ENCODE data around the gene MARS1.
A peak's percentile ranks its signal among the peaks of the same experiment; 100 is the strongest.
"Not testable (repeated sequence)": the region's sequence is repeated elsewhere in the genome, so short reads cannot be mapped to it uniquely, and the experiment has no call there.

MARS1 gene

DNA sequence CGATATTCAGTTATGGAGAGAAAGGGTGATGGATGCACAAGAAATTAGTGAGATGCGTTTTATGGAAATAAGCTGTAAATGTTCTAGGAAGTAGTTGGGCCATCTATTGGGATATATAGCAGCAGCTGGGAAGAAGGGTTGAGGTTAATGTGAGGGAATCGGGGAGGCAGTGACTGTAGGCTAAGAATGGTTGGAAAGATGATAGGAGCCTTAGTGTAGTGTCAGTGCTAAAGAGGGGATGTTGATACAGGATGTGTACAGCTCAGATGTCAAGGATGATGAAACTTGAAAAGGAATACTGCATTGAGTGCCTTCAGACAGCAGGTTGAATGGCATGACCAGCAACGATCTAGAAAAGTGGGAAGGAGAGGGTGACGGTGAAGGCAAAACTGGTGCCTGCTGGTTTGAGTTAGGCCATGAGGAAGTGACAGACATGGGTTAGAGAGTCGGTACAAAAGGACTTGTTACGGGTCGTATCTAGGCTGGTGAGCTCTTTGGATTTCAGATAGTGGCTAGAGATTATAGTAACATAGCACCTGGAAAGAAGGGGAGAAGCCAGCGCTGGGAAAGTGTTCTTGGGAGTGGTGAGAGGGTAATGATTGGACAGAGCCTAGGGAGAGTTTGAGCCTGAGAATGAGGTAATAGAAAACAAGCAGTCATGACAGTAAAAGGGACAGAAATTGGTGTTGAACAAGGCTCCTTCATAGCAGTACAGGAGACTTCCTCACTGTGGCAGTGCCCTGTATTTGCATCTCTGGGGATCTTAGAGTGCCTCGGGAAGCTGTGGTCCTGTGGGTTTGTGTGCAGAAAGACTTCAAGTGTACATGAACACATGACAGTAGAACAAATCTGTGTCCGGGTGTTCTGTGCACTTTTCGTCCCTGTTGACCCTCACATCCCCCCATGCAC, 9.6 kb downstream of the MARS1 start:
- no peak for DNase-seq

DNA sequence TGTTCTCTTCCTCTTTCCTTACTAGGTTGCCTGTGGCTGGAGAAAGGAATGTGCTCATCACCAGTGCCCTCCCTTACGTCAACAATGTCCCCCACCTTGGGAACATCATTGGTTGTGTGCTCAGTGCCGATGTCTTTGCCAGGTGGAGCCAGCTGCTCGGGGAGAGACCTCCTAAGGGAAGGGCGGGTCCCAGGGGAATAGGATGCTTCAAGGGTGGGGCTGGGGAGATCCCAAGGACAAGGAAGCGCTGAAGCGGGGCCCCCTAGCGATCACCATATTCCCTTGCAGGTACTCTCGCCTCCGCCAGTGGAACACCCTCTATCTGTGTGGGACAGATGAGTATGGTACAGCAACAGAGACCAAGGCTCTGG, 10.2 kb downstream of the MARS1 start:
- peak; percentile 25 for DNase-seq

DNA sequence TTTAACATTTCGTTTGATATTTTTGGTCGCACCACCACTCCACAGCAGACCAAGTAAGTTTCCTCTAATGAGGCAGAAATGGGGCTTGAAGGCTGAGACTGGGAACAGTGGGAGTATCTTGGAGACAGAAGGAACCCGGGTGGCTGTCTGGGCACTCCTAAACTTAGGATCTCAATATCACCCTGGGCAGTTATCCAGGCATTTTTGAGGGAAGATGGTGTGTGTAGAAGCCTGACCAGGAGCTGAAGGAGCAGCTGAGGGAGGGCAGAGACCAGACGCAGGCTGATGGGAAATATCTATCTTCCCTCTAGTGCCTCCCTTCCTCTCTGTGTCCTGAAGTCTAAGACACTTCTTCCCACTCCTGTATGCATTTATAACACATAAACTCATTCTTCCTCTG, 10.7 kb downstream of the MARS1 start:
- no peak for DNase-seq

DNA sequence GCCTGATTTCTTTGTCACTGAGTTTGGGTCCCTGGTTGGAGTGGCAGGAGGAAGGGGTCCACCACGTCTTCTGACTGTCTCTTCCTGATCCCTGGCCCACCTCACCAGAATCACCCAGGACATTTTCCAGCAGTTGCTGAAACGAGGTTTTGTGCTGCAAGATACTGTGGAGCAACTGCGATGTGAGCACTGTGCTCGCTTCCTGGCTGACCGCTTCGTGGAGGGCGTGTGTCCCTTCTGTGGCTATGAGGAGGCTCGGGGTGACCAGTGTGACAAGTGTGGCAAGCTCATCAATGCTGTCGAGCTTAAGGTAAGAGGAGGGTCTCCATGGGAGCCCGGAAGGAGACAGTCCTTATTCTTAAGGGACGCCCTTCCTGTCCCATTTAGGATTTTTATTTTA, 12.3 kb downstream of the MARS1 start:
- DNase-seq, result no peak

DNA sequence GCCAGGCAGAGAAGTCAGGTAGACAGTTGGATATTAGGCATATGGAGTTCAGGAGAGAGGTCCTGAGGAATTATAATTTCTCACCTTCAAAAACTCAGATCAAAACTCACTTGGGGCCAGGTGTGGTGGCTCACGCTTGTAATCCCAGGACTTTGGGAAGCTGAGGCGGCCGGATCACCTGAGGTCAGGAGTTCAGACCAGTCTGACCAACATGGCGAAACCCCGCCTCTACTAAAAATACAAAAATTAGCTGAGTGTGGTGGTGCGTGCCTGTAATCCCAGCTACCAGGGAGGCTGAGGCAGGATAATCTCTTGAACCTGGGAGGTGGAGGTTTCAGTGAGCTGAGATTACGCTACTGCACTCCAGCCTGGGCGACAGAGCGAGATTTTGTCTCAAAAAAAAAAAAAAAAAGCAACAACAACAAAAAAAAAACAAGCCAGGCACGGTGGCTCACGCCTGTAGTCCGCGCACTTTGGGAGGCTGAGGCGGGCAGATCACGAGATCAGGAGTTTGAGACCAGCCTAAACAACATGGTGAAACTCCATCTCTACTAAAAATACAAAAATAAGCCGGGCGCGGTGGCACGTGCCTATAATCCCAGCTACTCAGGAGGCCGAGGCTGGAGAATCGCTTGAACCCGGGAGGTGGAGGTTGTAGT, 14.6 kb downstream of the MARS1 start:
- DNase-seq, result not testable (repeated sequence)

DNA sequence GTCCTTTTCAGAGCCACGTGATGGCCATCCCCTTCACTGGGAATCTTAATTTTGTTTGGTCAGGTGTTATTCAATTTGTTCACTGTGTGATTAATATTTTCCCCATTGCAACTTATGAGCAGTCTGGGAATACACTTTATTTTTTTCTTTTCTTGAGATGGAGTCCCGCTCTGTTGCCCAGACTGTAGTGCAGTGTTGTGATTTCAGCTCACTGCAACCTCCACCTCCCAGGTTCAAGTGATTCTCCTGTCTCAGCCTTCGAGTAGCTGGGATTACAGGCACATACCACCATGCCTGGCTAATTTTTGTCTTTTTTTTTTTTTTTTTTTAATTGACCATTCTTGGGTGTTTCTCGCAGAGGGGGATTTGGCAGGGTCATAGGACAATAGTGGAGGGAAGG, 18.7 kb downstream of the MARS1 start:
- DNase-seq, result not testable (repeated sequence)

DNA sequence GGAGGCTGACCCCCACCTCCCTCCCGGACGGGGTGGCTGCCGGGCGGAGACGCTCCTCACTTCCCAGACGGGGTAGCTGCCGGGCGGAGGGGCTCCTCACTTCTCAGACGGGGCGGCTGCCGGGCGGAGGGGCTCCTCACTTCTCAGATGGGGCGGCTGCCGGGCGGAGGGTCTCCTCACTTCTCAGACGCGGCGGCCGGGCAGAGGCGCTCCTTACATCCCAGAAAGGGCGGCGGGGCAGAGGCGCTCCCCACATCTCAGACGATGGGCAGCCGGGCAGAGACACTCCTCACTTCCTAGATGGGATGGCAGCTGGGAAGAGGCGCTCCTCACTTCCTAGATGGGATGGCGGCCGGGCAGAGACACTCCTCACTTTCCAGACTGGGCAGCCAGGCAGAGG, 19.9 kb downstream of the MARS1 start:
- DNase-seq, result not testable (repeated sequence)

DNA sequence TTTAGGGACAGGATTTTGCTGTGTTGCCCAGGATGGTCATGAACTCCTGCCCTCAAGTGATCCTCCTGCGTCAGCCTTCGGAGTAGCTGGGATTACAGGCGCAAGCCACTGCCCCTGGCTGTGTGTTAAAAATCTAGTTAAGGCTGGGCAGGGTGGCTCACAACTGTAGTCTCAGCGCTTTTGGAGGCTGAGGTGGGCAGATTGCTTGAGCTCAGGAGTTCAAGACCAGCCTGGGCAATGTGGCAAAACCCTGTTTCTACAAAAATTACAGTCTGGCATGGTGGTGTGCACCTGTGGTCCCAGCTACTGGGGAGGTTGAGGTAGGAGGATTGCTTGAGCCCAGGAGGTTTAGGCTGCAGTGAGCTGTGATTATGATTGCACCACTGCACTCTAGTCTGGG, 23.3 kb downstream of the MARS1 start:
- DNase-seq, result no peak

DNA sequence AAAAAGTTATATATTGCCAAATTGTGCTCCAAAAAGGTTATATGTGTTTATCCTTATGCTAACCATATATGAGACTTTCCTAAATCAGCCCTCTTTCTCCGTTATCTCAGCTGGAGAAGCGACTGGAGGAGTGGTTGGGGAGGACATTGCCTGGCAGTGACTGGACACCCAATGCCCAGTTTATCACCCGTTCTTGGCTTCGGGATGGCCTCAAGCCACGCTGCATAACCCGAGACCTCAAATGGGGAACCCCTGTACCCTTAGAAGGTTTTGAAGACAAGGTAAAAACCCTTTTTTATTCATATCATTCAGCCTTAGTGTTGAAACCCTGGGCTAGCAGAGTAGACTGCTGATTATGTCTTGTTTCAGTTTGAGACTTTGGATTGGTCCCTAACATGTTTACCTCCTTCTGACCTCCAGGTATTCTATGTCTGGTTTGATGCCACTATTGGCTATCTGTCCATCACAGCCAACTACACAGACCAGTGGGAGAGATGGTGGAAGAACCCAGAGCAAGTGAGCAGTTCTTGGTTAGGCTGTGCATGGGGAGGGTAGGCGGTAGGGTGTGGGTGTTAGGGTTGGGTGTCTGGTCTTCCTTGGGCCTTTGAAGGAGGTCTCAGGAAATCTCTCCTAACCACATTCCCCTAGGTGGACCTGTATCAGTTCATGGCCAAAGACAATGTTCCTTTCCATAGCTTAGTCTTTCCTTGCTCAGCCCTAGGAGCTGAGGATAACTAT, 23.9 kb downstream of the MARS1 start:
- DNase-seq, result no peak

DNA sequence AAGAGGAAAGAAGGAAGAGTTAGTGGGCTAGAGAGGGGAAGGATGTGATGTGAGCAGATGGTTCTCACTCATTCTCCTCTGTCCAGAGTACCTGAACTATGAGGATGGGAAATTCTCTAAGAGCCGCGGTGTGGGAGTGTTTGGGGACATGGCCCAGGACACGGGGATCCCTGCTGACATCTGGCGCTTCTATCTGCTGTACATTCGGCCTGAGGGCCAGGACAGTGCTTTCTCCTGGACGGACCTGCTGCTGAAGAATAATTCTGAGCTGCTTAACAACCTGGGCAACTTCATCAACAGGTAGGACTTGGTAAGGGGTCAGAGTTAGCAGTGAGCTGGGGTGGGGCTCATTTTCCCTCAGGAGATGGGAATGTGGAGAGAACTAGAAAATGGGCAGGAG, 24.8 kb downstream of the MARS1 start:
- no peak for DNase-seq

DNA sequence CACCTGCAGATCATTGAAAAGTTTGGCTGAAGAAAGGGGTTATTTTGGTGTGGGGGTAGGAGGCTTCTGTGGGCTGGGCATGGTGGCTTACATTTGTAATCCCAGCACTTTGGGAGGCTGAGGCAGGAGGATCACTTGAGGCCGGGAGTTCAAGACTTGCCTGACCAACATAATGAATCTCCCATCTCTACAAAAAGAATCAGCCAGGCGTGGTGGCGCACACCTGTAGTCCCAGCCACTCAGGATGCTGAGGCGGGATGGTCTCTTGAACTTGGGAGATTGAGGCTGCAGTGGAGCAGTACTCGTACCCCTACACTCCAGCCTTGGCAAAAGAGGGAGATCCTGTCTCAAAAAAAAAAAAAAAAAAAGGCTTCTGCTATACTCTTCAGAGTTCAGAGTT, 25.4 kb downstream of the MARS1 start:
- DNase-seq, result no peak

DNA sequence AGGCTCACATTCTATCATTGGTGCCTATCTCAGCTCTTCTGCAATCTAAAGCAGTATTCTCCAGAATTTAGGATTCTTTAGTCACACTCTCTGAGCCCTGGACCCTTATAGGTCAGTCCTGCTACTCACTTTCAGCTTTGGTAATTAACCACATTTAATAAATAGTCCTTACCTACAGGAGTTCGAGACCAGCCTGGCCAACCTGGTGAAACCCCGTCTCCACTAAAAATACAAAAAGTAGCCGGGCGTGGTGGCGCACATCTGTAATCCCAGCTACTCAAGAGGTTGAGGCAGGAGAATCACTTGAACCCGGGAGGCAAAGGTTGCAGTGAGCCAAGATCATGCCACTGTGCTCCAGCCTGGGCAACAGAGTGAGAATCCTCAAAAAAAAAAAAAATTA, 25.8 kb downstream of the MARS1 start:
- not testable (repeated sequence) for DNase-seq

DNA sequence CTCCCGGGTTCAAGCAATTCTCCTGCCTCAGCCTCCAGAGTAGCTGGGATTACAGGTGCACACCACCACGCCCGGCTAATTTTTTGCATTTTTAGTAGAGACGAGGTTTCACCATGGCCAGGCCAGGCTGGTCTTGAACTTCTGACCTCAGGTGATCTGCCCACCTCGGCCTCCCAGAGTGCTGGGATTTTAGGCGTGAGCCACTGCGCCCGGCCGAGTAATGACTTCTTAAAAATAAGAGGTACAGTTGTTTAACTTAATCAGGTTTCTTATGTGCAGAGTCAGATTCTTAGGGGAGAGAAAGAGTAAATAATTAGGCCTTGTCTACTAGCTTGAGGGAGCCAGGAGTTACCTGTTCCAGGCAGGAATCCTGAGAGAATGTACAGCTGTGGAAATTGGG, 26.4 kb downstream of the MARS1 start:
- not testable (repeated sequence) for DNase-seq

DNA sequence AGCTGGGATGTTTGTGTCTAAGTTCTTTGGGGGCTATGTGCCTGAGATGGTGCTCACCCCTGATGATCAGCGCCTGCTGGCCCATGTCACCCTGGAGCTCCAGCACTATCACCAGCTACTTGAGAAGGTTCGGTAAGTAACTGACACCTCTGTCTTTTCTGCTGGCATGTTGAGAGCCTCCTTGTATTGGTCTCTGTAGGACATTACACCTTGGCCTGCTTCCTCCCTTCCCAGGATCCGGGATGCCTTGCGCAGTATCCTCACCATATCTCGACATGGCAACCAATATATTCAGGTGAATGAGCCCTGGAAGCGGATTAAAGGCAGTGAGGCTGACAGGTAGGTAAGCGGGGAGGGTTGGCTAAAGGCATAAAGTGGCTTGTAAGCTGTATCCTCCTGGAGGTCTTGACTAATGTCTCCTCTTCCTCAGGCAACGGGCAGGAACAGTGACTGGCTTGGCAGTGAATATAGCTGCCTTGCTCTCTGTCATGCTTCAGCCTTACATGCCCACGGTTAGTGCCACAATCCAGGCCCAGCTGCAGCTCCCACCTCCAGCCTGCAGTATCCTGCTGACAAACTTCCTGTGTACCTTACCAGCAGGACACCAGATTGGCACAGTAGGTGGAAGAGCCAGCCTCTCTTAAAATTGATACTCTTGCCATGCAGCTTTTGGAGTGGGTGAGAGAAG, 27.0 kb downstream of the MARS1 start:
- no peak for DNase-seq

DNA sequence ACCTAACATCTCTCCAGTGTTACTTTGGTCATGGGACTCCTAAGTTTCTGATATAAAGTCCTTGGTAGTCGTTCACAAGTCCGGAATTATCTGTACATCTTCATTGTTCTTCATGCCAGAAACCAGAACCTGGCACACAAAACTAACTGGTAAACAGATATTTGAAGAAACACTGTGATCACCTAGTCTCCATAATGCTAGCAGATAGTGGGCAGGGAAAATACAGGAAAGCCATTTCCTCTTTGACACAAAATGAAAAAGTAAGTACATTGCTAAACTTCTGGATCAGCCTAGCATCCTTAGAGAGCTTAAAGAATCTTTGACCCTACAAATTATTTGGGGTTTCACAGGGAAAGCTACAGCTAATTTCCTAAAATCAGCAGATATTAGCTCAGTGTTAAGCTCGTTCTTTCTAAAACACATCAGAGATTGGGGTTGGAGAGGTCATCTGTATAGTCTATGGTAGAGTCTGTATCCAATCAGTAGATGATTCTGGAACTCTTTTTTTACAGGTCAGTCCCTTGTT, 27.6 kb downstream of the MARS1 start:
- no peak for DNase-seq

DNA sequence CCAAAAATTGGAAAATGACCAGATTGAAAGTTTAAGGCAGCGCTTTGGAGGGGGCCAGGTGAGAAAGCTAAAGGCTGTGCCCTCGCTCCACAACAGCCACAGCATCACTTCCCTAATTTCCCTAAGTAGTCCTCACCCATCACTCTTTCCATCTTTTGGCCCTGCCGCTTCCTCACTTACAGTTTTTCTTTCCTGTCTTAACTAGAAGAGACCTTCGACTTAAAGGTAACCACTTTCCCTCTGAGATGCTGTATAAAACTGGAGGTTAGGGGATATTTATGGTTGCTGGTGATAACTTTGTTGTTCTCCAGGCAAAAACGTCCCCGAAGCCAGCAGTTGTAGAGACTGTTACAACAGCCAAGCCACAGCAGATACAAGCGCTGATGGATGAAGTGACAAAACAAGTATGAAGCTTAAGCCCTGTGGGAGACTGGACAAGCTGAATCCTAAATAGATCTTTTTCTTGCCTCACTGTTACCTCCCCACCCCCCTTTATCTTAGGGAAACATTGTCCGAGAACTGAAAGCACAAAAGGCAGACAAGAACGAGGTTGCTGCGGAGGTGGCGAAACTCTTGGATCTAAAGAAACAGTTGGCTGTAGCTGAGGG, 28.2 kb downstream of the MARS1 start:
- DNase-seq, result no peak

DNA sequence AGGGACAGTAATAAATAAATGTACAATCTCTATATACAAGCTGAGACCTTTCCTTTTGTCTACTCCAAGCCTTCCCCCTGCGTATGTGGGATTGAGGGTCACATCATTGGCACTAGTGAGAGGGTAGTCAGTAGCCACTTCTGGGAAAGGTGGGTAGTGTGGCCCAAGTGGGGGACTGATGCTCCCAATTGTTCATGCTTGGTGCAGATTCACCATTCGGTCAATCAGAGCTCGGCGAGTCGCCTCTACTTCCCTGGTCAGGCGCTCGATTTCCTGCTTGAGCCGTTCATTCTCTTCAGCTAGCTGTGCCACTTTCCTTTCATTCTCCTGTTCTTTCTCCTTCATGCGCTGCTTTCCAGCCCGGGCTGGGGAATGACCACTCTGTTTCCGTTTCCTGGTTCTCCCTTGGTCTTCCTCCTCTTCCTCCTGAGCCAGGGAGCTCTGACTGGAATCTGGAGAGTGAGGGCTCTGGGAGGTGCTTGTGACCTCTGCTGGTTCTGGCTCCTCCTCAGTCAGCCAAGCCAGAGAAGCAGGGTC, 28.8 kb downstream of the MARS1 start:
- no peak for DNase-seq

DNA sequence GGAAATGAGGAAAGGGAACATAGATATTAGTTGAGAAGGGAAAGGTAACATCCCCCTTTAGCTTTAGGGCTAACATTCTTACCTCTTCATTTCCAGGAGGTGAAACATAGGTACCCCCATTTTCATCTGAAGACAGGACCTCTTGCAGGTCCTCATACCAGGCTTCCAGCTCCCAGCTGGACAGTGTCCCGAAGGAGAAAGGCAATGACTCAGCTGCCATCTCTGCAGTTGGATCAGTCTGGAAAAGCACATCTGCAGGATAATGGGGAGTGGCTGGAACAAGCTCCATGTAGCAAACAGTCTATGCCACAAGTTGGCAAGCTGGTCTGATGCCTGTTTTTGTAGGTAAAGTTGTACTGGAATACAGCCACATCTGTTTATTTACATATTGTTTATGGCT, 29.3 kb downstream of the MARS1 start:
- DNase-seq, result no peak

DNA sequence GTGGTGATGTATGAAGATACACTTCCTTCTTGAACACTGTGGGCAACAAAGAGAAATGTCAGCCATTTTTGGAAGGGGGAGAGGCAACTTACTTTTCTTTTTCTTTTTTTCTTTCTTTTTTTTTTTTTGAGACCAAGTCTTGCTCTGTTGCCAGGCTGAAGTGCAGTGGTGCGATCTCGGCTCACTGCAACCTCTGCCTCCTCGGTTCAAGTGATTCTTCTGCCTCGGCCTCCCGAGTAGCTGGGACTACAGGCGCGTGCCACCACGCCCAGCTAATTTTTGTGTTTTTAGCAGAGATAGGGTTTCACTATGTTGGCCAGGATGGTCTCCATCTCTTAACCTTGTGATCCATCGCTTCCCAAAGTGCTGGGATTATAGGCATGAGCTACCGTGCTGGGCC, 29.9 kb downstream of the MARS1 start:
- not testable (repeated sequence) for DNase-seq

DNA sequence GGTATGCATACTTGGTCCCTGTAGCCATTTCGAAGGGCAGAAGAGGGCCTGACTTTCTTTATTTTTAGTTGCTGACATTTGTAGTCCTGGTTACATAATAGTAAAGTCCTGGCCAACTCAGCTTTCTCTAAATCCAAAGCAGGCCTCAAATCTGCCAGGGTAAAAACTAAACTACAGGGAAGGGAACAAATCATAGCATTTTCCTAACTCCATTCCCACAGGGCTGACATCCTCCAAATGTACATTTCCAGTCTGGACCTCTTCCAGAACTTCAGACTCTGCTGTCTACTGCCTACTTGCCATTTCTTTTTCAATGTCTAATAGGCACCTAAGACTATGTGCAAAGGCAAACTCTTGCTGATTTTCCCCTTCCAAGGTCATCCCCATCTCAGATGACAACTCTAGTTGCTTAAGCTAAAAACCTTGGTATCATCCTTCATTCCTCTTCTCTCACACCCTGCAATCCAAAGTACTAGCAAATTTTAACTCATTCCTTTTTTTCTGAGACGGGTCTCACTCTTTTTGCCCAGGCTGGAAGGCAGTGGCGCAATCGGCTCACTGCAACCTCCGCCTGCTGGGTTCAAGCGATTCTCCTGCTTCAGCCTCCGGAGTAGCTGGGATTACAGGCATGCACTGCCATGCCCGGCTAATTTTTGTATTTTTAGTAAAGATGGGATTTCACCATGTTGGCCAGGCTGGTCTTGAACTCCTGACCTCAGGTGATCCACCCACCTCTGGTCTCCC, 30.5 kb downstream of the MARS1 start:
- DNase-seq, result no peak

Data from right hindlimb (tissue), 1 donor.